ENCODE results near the gene CTRB1. TPM values are rescaled to one million over a fixed set of nuclear protein-coding genes. Genes with fewer than 3 reads are reported as not detected.
A peak's percentile ranks its signal among the peaks of the same experiment; 100 is the strongest.

CTRB1 gene
- total and polyA plus RNA-seq, 2 of the 13 experiments (the other 11 are each of a cell fraction or from before 2014, with no cell fraction given) = not detected

- Histone ChIP-seq H3K4me1 (ENCODE audit: insufficient read depth, low read length) (peaks cover 78% of the 10 kb centered on the region), H3K27me3 (ENCODE audit: control insufficient read depth in 1 of 2, insufficient read depth in 2 of 2, low read length in 2 of 2) (no peaks in the 10 kb centered on the region), H2AFZ (ENCODE audit: low read length) (no peak overlapping the region), H3K9ac (ENCODE audit: insufficient read depth, low read depth, low read length) (peak overlapping the region; percentile 6; the same call in 1 of the 2 replicates), H3K9me3 (ENCODE audit: low read length) (no peaks in the 10 kb centered on the region), H3K79me2 (ENCODE audit: insufficient read depth, low read length) (peaks cover 90% of the 10 kb centered on the region), H3K36me3 (replicated peaks in 1 of 2; ENCODE audit: control insufficient read depth in 1 of 2, insufficient read depth in 2 of 2, low read length in 2 of 2) (peaks cover 4 to 5% of the 10 kb centered on the region in 2 experiments; a peak in 1 of 5 replicates), H4K20me1 (ENCODE audit: insufficient read depth, low read length) (peaks cover 57% of the 10 kb centered on the region), H3K4me2 (ENCODE audit: low read depth, low read length) (peak overlapping the region; percentile 98), H3K27ac (ENCODE audit: extremely low read length, insufficient read depth, low read length) (peak overlapping the region; percentile 8), H3K4me3 (replicated peaks in 1 of 3; ENCODE audit: insufficient read depth in 1 of 3, low read depth in 2 of 3, low read length in 3 of 3) (peak overlapping the region in 1 of 3 experiments; percentile 96; a peak in 1 of 6 replicates)
- ChIA-PET CTCF (ENCODE audit: low intra/inter-chr PET ratio, low total read pairs) (no interaction called here), POLR2A (interaction anchor here (1.4 to 9.3 kb wide), 4 partner anchors 9 to 46 kb away, joined by 7 to 151 read pairs (median 92); partner anchors contain the start of gene BCAR1)
- intact Hi-C loops (cut with micrococcal nuclease; ENCODE audit: unreplicated experiment) = loop anchor here (5.0 kb wide), 1 partner anchor 201 kb away; the partner anchor contains the start of gene TMEM170A
- 72% methylated on average over 10 of the region's 10 CpGs for WGBS (ENCODE audit: low lambda C conversion rate)
- DNase-seq (ENCODE audit: low spot score) (no peak), FAIRE-seq (no peak), ATAC-seq (no peak)
- in situ Hi-C loops (cut with HindIII; ENCODE audit: extremely low pct_ligation_motif_present, low pct_unique_long_range_greater_than_20kb) = no loop called here
- BruUV-seq (replicated peaks) = no TSS peak
- TF ChIP-seq ZNF274 (CRISPR knock-in tag; IDR thresholded peaks at IDR 0.05) (no peak), ZFY (CRISPR knock-in tag; IDR thresholded peaks at IDR 0.05) (peak; percentile 20; the same call in 1 of the 2 replicates), ZNF687 (CRISPR knock-in tag; IDR thresholded peaks at IDR 0.05) (peak; percentile 41), NR2F6 (IDR thresholded peaks at IDR 0.05) (peak; percentile 50), NR2F6 (CRISPR knock-in tag; IDR thresholded peaks at IDR 0.05) (0 out of 2 replicates have a peak, but pooled peaks have one; percentile 45), SPEN (CRISPR knock-in tag; IDR thresholded peaks at IDR 0.05; ENCODE audit: low read depth) (0 out of 2 replicates have a peak, but pooled peaks have one; percentile 26), HMGXB3 (CRISPR knock-in tag; IDR thresholded peaks at IDR 0.05; ENCODE audit: borderline replicate concordance) (no peak), ZNF7 (CRISPR knock-in tag; IDR thresholded peaks at IDR 0.05) (no peak), SKIL (CRISPR knock-in tag; IDR thresholded peaks at IDR 0.05; ENCODE audit: borderline replicate concordance) (peak; percentile 82), RBM22 (optimal IDR thresholded peaks at IDR 0.05; ENCODE audit: low read length) (peak; percentile 74), NONO (IDR thresholded peaks at IDR 0.05) (no peak), NONO (CRISPR knock-in tag; conservative IDR thresholded peaks at IDR 0.05) (peak; percentile 28; the same call in 1 of the 2 replicates), ZSCAN25 (CRISPR knock-in tag; IDR thresholded peaks at IDR 0.05) (peak; percentile 74)
These were observed 42.2 kb downstream of the CTRB1 start for GRCh38 chr16:75260851-75261589.
